ENCODE data around the gene GOLGA6L24. TPM values are rescaled to one million over a fixed set of nuclear protein-coding genes. Genes with fewer than 3 reads are reported as not detected.

The GOLGA6L24 gene, protein sequence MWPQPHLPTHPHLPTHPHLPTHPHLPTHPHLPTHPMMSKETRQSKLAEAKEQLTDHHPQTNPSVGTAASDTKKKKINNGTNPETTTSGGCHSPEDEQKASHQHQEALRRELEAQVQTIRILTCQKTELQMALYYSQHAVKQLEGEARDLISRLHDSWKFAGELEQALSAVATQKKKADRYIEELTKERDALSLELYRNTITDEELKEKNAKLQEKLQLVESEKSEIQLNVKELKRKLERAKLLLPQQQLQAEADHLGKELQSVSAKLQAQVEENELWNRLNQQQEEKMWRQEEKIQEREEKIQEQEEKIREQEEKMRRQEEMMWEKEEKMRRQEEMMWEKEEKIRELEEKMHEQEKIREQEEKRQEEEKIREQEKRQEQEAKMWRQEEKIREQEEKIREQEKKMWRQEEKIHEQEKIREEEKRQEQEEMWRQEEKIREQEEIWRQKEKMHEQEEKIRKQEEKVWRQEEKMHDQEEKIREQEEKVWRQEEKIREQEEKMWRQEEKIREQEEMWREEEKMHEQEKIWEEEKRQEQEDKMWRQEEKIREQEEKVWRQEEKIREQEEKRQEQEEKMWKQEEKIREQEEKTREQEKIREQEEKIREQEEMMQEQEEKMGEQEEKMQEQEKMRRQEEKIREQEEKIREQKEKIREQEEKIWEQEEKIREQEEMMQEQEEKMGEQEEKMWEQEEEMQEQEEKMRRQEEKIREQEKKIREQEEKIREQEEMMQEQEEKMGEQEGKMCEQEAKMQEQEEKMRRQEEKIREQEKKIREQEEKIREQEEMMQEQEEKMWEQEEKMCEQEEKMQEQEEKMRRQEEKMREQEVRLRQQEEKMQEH
- not detected in 2 replicates for total RNA-seq

DNA sequence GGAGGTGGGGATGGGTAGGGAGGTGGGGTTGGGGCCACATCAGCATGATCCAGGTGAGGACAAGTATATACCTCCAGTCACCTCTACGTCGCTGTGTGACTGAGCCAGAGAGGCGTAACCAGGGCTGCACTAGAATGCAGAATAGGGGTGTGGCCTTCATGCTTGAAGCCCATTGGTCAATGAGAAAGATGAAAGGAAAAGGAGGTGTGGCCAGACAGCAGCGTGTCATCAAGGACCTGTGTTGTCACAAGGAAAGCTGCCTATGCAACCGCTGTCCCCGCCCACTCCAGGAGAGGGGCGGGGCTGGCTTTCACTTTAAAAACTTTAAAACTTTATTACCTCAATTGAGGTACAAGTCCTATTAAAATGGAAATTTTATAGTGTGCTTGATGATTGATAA is at the start of gene GOLGA6L24:
Gene GOLGA6L24 (minus strand): TSS at position 101 of the 400 bp plus-strand sequence. CDS start 61 bp downstream, at position 40.

DNA sequence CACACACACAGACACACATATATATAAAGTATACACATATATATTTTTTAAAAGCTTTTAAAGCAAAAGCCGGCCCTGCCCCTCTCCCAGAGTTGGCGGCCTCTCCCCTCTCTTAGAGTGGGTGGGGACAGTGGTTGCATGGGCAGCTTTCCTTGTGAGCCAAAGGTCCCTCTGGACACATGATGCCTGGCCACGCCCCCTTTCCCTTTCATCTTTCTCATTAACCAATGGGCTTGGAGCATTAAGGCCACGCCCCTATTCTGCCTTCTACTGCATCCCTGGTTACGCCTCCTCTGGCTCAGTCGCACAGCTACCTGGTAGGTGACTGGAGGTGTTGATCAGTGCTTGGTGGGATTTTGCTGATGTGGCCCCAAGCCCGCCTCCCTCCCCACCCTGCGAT is 20.5 kb upstream of the GOLGA6L24 start, which contains the start of gene GOLGA8F:
Gene GOLGA8F (plus strand): TSS at position 301 of the 400 bp plus-strand sequence. CDS start 98 bp downstream, at position 399.

DNA sequence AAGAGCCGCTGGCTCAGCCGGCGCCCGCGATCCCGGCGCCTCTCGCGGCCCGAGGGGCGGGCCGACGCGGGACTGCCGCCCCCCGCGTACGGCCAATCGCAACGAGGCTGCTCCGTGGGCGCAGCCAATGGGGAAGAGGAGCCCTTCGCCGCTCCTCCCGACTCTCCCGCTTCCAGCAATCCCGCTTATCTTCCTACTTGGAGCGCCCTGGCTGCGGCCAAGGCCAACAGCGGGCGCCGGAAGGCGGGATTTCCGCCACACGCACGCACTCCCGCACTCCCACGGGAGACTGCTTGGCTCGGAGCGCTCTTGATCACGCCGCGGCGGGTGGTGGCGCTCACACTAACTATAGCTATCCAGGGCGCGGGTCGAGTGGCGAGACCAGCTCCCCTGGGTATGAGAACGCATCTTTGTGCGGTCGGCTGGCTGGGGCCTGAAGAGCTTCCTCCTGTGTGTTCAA is 35.7 kb downstream of the GOLGA6L24 start, which contains the start of gene HERC2:
Gene HERC2 (minus strand): TSS at position 51 of the 460 bp plus-strand sequence. CDS start 746 bp downstream, outside the sequence.

Other genes with a start within 250 kb of the GOLGA6L24 start
- 27.7 and 30.8 TPM in 2 replicates for gene HERC2, start 35.9 kb downstream of the GOLGA6L24 start, total RNA-seq
- not detected in 2 replicates for gene GOLGA8F, start 20.6 kb upstream of the GOLGA6L24 start, total RNA-seq
- gene GOLGA8G, start 174.9 kb upstream of the GOLGA6L24 start, total RNA-seq: not detected in 2 replicates
- not detected in 2 replicates for gene GOLGA6L25, start 195.5 kb upstream of the GOLGA6L24 start, total RNA-seq

Measured in airway epithelial cell (primary cell).